CD14-positive monocyte (primary cell): ENCODE data around the gene TPPP. TPM values are rescaled to one million over a fixed set of nuclear protein-coding genes. Genes with fewer than 3 reads are reported as not detected.
"Not testable (repeated sequence)": the region's sequence is repeated elsewhere in the genome, so short reads cannot be mapped to it uniquely, and the experiment has no call there.

Experiments used
- DNase-seq, 3 donors: peaks; one replicate each; pipeline ENCODE4 v3.0.0-alpha.2; 2011 to 2022
- H2AFZ ChIP-seq: 2 replicates; pipeline ENCODE4 v1.6.0; 2012; ENCODE audit warnings: mild to moderate bottlenecking, low read depth, low read length, inconsistent platforms; ENCODE audit not compliant: insufficient read depth, poor library complexity, severe bottlenecking
- H3K27ac ChIP-seq, 2 donors: 1 replicate in 1 of 2; 2 replicates in 1 of 2; pipeline ENCODE4 v1.5.1; 2012 to 2013; ENCODE audit warnings: low read length in 2 of 2, control low read depth in 1 of 2, inconsistent platforms in 1 of 2, low read depth in 1 of 2, mild to moderate bottlenecking in 1 of 2
- H3K27me3 ChIP-seq, 2 donors: one replicate each; pipeline versions ENCODE4 v1.6.0 to v1.6.1; 2011 to 2013; ENCODE audit warnings: low read length in 2 of 2; ENCODE audit not compliant: control insufficient read depth in 2 of 2, insufficient read depth in 2 of 2
- H3K36me3 ChIP-seq, 2 donors: replicated peaks in 1 of 2; 1 replicate in 1 of 2; 2 replicates in 1 of 2; pipeline versions ENCODE4 v1.5.1 to v1.6.1; 2012 to 2013; ENCODE audit warnings: low read length in 2 of 2, control low read depth in 1 of 2, inconsistent platforms in 1 of 2, mild to moderate bottlenecking in 1 of 2; ENCODE audit not compliant: insufficient read depth in 2 of 2, control insufficient read depth in 1 of 2
- H3K4me1 ChIP-seq, 2 donors: 1 replicate in 1 of 2; 2 replicates in 1 of 2; pipeline versions ENCODE4 v1.5.1 to v1.6.1; 2012 to 2013; ENCODE audit warnings: low read length in 2 of 2, control low read depth in 1 of 2, inconsistent platforms in 1 of 2, mild to moderate bottlenecking in 1 of 2, moderate library complexity in 1 of 2; ENCODE audit not compliant: insufficient read depth in 2 of 2, control insufficient read depth in 1 of 2
- H3K4me2 ChIP-seq: replicated peaks from 2 replicates; pipeline ENCODE3; 2012; ENCODE audit warnings: low read length, moderate library complexity, mild to moderate bottlenecking; ENCODE audit not compliant: poor library complexity, severe bottlenecking; ENCODE audit errors: extremely low read depth
- H3K4me3 ChIP-seq, 3 experiments: fragments of 200-600 bp in 1 of 3; sonication (generic) in 1 of 3; replicated peaks in 1 of 3; 1 replicate in 2 of 3; 2 replicates in 1 of 3; pipeline ENCODE4 v1.5.1; 2011 to 2013; ENCODE audit warnings: low read length in 3 of 3, mild to moderate bottlenecking in 3 of 3, control low read depth in 2 of 3, low read depth in 2 of 3, inconsistent platforms in 1 of 3, moderate library complexity in 1 of 3
- H3K79me2 ChIP-seq: 2 replicates; pipeline ENCODE4 v1.6.0; 2012; ENCODE audit warnings: mild to moderate bottlenecking, control low read depth, inconsistent platforms, low read length, moderate library complexity; ENCODE audit not compliant: insufficient read depth
- H3K9ac ChIP-seq: 2 replicates; pipeline ENCODE4 v1.6.0; 2017; ENCODE audit warnings: low read length, mild to moderate bottlenecking; ENCODE audit not compliant: insufficient read depth, poor library complexity, severe bottlenecking
- H3K9me3 ChIP-seq, 2 donors: replicated peaks in 1 of 2; 1 replicate in 1 of 2; 2 replicates in 1 of 2; pipeline versions ENCODE4 v1.5.1 to v1.6.1; 2012 to 2013; ENCODE audit warnings: low read length in 2 of 2, control low read depth in 1 of 2; ENCODE audit not compliant: control insufficient read depth in 1 of 2, insufficient read depth in 1 of 2
- H4K20me1 ChIP-seq: 2 replicates; pipeline ENCODE4 v1.6.0; 2012; ENCODE audit warnings: mild to moderate bottlenecking, low read length, control low read depth, moderate library complexity; ENCODE audit not compliant: insufficient read depth
- H3K27ac Mint-ChIP-seq, 7 donors: one replicate each; pipeline ENCODE4 v1.8.0; 2020; ENCODE audit warnings: mild to moderate bottlenecking in 7 of 7, mixed read lengths in 7 of 7, moderate library complexity in 6 of 7, inconsistent platforms in 2 of 7
- H3K27me3 Mint-ChIP-seq, 3 donors: one replicate each; pipeline ENCODE4 v1.8.0; 2021 to 2022; ENCODE audit warnings: low read depth in 3 of 3, mild to moderate bottlenecking in 3 of 3, mixed read lengths in 3 of 3, moderate library complexity in 3 of 3, inconsistent platforms in 1 of 3
- H3K36me3 Mint-ChIP-seq, 2 donors: one replicate each; pipeline ENCODE4 v1.8.0; 2020; ENCODE audit warnings: mixed read lengths in 2 of 2, inconsistent platforms in 1 of 2, mild to moderate bottlenecking in 1 of 2
- H3K4me1 Mint-ChIP-seq: one replicate; pipeline ENCODE4 v1.8.0; 2020; ENCODE audit warnings: mild to moderate bottlenecking, mixed read lengths
- H3K4me3 Mint-ChIP-seq, 2 donors: one replicate each; pipeline ENCODE4 v1.8.0; 2020; ENCODE audit warnings: mild to moderate bottlenecking in 2 of 2, mixed read lengths in 2 of 2, moderate library complexity in 1 of 2
- H3K9me3 Mint-ChIP-seq, 7 donors: one replicate each; pipeline ENCODE4 v1.8.0; 2020 to 2022; ENCODE audit warnings: mixed read lengths in 7 of 7, mild to moderate bottlenecking in 6 of 7, moderate library complexity in 6 of 7, inconsistent platforms in 2 of 7
- CTCF ChIP-seq: fragments of 200-600 bp; IDR thresholded peaks from one replicate; pipeline ENCODE4 v1.8.0; 2022; ENCODE audit warnings: antibody characterized with exemption, mild to moderate bottlenecking
- WGBS: methylation state at CpG from one replicate; pipeline ENCODE4 v1.1.5; 2013; ENCODE audit warnings: missing lambda C conversion rate; ENCODE audit not compliant: insufficient coverage; 5-methylcytosine and 5-hydroxymethylcytosine counted together
- intact Hi-C, 2 donors: fragments of 100-400 bp; cut with micrococcal nuclease; formaldehyde crosslinking; loops; one replicate each; pipeline versions ENCODE4 v1.15.0 to v1.15.1; 2023
- polyA plus RNA-seq, 3 donors: library from polyadenylated mRNA; depleted of rRNA in 1 of 3; unstranded in 2 of 3; stranded (reverse) in 1 of 3; fragments of 300-500 nt in 2 of 3; fragments of >200 nt in 1 of 3; fragmentation: Illumina TruSeq in 2 of 3; gene quantifications; 1 replicate in 2 of 3; 2 replicates in 1 of 3; pipeline ENCODE4 v1.2.3, GENCODE V29; 2012 to 2021

TPPP gene
- polyA plus RNA-seq, 3 donors: 0.02 to 0.17 (median 0.06) TPM

- Histone ChIP-seq H2AFZ (no peak overlapping the region), H4K20me1 (no peaks in the 10 kb centered on the region), H3K9me3 (peaks cover 0 to 6% of the 10 kb centered on the region in 2 donors), H3K9ac (no peak overlapping the region), H3K4me2 (no peak overlapping the region), H3K27ac (no peak overlapping the region), H3K4me1 (no peaks in the 10 kb centered on the region), H3K27me3 (no peaks in the 10 kb centered on the region), H3K79me2 (no peaks in the 10 kb centered on the region), H3K4me3 (no peak overlapping the region), H3K36me3 (peaks cover 16 to 32% of the 10 kb centered on the region in 2 donors)
- Mint-ChIP-seq H3K27ac (peak overlapping the region in 1 of 7 donors; percentile 1), H3K4me3 (no peak overlapping the region), H3K4me1 (no peaks in the 10 kb centered on the region), H3K36me3 (peaks cover 41 to 48% of the 10 kb centered on the region in 2 donors), H3K27me3 (peaks cover 0 to 2% (median 0%) of the 10 kb centered on the region in 3 donors), H3K9me3 (peaks cover 0 to 3% (median 2%) of the 10 kb centered on the region in 7 donors)
- no peak for DNase-seq
- no peak for TF ChIP-seq CTCF
- 97% methylated on average over 14 of the region's 20 CpGs for WGBS
- intact Hi-C loops: no loop called here
These were observed 59.6 kb downstream of the TPPP start for GRCh38 chr5:633501-633955.

- H3K27ac ChIP-seq, H3K27me3 Mint-ChIP-seq, H3K4me1 ChIP-seq, H3K27ac Mint-ChIP-seq, H3K9me3 ChIP-seq, H2AFZ ChIP-seq, DNase-seq, H3K27me3 ChIP-seq, H4K20me1 ChIP-seq, H3K4me2 ChIP-seq, H3K4me1 Mint-ChIP-seq, H3K9ac ChIP-seq, H3K9me3 Mint-ChIP-seq, intact Hi-C loops, H3K4me3 ChIP-seq, H3K4me3 Mint-ChIP-seq, H3K79me2 ChIP-seq: not testable (repeated sequence)
- WGBS: 94% methylated on average over 17 of the region's 21 CpGs
- H3K36me3 ChIP-seq: peaks cover 11 to 42% of the 10 kb centered on the region in 2 donors
- peaks cover 43 to 44% of the 10 kb centered on the region in 2 donors for H3K36me3 Mint-ChIP-seq
These were observed 64.6 kb downstream of the TPPP start for GRCh38 chr5:628351-629205.
